Measurements from ENCODE around the gene PHIP.
"Not testable (repeated sequence)": the region's sequence is repeated elsewhere in the genome, so short reads cannot be mapped to it uniquely, and the experiment has no call there.

PHIP gene

GRCh38 chr6:78916411-78916810 lies 161.6 kb downstream of the PHIP start:
- no peak for DNase-seq

GRCh38 chr6:78911218-78911940 lies 166.7 kb downstream of the PHIP start:
- no peak for DNase-seq

GRCh38 chr6:78910591-78911171 lies 167.4 kb downstream of the PHIP start:
- no peak for DNase-seq

GRCh38 chr6:78910010-78910409 lies 168.0 kb downstream of the PHIP start:
- no peak for DNase-seq

GRCh38 chr6:78909391-78909790 lies 168.7 kb downstream of the PHIP start:
- no peak for DNase-seq

- no peak for DNase-seq
Measured at GRCh38 chr6:78908621-78909020, 169.4 kb downstream of the PHIP start.

GRCh38 chr6:78896227-78896626 lies 181.8 kb downstream of the PHIP start:
- no peak for DNase-seq

GRCh38 chr6:78889901-78890300 lies 188.2 kb downstream of the PHIP start:
- DNase-seq, result not testable (repeated sequence)

Measured in activated gamma-delta T cell (primary cell).